22Rv1 (cell line): ENCODE results near the gene MACROH2A2.

Source experiments
- ZFX ChIP-seq: fragments of 450-650 bp; IDR thresholded peaks from 2 replicates; pipeline ENCODE4 v1.6.1; 2017; ENCODE audit warnings: antibody characterized with exemption, borderline replicate concordance
- TF ChIP-seq, protein P1 (sequence below): fragments of 450-650 bp; IDR thresholded peaks from 2 replicates; pipeline ENCODE4 v1.5.1; 2017; ENCODE audit warnings: mild to moderate bottlenecking

DNA sequence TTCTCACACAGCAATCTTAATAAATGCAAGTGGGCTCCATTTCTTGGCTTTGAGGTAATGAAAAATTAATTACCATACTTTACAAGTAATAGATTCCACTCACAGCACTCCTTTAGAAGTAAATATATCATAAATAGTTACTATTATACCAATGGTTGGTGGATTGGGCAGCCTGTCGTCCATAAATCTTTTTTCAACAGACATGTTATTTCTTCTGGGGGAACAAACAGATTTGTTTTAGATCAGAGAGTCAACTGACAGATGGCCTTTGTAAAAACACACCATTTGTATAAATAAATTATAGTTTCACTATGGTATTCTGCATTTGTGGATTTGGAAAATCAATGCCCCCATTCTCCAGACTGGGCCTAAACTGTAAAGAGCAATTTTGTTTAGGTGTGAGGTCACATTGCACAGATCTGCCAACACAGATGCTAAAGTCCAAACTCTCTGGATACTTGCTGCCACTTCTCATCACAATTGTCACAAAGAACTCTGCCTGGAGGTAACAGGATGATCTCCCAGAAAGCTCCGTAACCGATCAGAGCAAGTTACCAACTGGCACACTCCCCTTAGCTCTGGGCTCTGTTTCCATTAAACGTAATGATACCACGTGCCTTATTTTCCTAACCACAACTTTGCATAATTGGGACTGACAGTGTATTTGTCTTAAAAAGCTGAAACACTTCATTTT, 4.5 kb upstream of the MACROH2A2 start:
- TF ChIP-seq, protein P1, sequence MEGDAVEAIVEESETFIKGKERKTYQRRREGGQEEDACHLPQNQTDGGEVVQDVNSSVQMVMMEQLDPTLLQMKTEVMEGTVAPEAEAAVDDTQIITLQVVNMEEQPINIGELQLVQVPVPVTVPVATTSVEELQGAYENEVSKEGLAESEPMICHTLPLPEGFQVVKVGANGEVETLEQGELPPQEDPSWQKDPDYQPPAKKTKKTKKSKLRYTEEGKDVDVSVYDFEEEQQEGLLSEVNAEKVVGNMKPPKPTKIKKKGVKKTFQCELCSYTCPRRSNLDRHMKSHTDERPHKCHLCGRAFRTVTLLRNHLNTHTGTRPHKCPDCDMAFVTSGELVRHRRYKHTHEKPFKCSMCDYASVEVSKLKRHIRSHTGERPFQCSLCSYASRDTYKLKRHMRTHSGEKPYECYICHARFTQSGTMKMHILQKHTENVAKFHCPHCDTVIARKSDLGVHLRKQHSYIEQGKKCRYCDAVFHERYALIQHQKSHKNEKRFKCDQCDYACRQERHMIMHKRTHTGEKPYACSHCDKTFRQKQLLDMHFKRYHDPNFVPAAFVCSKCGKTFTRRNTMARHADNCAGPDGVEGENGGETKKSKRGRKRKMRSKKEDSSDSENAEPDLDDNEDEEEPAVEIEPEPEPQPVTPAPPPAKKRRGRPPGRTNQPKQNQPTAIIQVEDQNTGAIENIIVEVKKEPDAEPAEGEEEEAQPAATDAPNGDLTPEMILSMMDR, result no peak
- TF ChIP-seq ZFX, result no peak
